Effector CD8-positive, alpha-beta T cell (primary cell): ENCODE measurements around the gene ALG12.

ENCODE experiments used
- DNase-seq: peaks from one replicate; lab custom pipeline; 2025; lab: John Stamatoyannopoulos, UW

Gene ALG12

DNA sequence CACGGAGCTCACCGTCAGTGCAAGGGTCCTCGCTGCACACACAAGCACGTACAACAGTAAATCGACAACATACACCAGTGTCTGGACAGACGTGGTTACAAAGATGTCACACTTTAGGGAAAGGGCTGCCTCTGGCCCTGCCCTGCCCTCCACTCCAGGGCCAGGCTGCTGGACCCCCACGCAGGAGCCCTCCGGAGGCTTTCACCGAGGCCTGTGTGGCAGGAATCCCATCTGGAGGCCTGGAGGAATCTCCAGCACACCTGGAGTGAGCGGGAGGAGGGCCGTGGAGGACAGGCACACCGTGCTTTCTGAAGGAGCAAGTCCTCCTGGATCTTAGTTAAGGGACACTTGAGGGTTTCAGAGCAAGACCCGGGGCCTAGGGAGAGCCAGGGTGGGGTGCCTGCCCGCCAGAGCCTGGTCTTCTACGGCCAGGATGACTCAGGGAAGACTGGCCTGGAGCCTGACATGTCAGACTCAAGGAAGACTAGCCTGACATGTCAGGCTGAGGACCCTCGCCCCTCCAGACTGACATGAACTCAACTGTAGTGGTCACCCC lies 40.2 kb upstream of the ALG12 start:
- no peak for DNase-seq

- no peak for DNase-seq
Observed at GRCh38 chr22:49957826-49958365, 39.7 kb upstream of the ALG12 start.

DNA sequence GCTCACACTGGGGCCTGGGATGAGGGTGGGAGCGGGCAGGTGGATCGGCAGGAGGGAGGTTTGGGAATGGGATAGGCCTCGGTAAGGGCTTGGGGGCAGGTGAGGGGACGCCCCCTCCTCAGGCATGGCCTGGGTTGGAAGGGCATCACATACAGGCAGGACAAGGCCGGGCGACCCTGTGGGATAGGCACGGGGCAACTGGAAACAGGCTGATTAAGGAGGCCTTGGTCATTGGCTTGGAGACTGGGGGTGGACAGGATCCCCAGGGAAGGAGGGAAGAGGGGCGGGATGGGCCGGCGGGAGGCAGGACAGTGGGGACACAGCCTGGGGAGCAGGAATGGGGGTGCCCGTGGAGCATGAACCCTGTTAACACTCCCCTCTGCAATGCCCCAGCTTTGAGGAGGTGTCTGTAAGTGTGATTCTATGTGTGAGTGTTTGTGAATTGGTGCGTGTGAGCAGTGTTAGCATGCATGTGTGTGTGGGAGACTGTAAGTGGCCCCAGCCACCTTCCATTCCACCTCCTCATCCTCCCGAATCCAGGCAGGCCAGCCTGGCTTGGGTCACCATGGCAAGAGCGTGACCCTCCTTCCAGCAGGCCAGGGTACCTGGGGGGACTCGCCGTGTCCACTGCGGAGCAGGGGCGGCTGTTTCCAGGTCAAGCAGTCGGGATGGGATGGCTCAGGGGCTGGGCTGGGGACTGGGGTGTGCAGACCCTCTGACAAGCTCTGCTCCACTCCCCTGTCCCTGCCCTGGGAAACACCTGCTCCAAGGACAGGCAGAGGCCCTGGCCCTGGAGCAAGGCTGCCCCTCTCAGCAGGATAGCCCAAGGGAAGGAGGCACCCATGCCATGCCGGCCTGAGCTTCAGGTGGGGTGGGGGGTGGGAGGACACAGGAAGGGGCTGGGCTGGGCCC lies 38.9 kb upstream of the ALG12 start:
- DNase-seq: no peak

- no peak for DNase-seq
Observed at GRCh38 chr22:49956418-49956770, 38.2 kb upstream of the ALG12 start.

GRCh38 chr22:49955581-49956417 lies 37.6 kb upstream of the ALG12 start:
- no peak for DNase-seq

DNA sequence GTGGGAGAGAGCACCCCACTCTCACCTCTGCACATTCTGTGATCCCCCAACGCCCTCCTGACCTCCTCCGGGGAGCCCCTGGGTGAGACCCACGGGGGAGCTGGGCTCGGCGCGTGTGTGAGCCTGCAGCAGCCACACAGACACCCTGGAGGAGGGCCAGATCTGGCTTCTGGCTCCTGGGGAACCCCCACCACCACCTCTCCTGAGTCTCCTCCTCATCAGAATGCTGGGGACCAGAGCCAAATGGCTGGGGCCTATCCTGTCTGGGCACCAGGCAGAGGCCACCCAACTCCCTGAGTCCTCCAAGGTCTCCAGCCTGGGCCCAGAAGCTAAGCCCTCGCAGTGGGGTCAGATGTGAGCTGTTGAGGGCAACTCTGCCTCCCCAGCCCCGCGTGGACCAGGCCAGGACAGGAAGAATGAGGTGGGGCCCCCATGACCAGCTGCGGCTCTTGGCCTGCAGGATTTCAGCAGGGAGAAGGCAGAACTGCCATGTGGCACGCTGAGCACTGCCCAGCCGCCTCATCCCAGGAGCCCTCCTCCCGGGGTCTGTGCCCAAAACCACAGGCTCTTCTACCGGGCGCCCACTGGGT lies 36.8 kb upstream of the ALG12 start:
- DNase-seq: no peak

DNA sequence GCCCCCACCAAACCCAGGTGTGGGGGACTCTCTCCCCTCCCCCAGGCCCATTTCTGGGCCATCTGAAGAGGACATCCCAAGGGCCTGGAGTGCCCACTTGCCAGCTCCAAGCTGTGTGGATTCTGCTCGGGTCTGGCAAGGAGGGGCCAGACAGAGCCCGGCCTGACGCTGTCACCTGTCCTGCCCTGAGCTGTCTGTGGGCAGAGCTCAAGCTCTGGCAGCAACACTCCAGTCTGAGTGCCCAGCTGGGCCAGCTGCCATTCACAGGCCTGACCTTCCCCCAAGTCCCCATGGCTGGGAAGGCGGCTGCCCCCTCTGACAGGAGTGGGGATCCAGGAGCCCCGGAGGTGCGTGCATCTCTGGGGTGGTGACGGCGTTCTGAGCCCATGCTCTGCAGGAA lies 36.1 kb upstream of the ALG12 start:
- no peak for DNase-seq

DNA sequence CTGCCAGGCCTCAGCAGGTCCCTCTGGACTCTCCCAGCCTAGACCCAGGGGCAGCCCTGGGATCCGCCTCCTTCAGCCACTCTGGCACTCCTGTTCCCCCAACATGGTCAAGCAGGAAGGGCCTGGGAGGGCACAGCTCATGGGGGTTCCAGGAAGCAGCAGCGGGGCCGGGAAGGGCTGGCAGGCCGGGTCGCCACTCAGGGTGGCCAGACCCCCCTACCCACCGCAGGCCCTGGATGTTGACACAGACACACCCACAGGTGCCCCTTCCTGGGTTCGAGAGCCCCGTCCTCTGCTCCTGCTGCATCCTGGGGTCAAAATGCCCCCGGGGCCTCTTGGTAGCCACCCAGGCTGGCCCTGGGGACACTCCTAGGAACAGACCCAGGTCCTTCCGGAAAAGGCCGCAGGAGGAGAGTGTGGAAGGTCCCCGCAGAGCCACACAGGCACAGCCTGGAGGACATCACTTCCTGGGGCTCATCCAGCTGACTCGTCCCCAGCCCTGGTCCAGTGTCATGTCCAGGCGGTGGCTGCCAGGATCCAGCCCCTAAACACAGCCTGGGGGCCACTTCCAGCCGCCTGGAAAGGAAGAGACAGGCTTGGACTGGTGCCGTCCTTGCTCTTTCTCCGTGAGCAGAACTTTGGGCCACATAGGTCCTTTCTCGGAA lies 35.6 kb upstream of the ALG12 start:
- no peak for DNase-seq

GRCh38 chr22:49953027-49953679 lies 34.9 kb upstream of the ALG12 start:
- no peak for DNase-seq

GRCh38 chr22:49951986-49952896 lies 34.0 kb upstream of the ALG12 start:
- DNase-seq: no peak

- DNase-seq: no peak
Observed at GRCh38 chr22:49951678-49951985, 33.4 kb upstream of the ALG12 start.

- no peak for DNase-seq
Observed at GRCh38 chr22:49951000-49951677, 32.9 kb upstream of the ALG12 start.

DNA sequence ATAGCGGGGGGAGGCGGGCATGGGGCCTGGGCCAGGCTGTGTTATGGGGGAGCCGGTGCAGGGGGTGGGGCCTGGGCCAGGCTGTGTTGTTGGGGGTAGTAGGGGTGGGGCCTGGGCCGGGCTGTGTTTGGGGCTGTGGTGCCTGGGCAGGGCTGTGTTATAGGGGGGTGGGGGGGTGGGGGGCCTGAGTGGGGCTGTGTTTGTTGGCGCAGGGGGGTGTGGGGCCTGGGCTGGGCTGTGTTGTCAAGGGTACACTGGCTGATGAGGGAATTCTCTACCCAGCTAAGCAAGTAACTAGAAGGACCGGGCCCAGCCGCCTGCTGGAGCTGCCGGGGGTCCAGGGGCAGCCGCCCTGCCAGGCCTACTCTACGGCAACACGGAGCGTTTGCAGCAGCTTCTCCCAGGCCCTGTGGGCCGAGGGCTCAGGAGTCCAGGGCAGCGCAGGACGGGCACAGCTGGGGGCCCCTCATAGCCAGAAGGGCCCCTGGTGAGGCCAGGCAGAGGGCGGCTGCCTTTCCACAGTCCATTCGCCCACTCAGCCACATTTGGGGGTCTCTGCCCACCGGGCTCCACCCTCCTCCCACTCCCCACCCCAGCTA lies 32.3 kb upstream of the ALG12 start:
- DNase-seq: no peak

DNA sequence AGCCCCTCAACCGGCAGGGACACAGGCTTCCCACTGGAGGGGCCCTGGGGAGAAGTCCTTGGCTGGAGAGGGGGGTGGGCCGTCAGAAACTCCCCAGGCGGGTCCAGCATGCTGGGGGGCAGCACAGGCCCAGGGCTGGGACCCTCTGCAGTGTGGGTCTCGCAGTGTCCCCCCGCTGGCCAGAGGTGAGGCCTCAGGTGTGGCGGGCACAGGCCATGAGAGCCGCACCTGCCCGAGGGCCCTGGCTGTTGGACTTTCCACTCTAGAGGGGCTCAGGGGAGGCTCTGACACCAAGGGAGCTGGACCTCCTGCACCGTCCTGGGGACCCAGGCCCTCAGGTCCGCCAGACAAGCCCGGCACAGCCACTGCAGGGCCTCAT lies 31.7 kb upstream of the ALG12 start:
- DNase-seq: no peak

- no peak for DNase-seq
Observed at GRCh38 chr22:49948958-49949913, 31.0 kb upstream of the ALG12 start.

DNA sequence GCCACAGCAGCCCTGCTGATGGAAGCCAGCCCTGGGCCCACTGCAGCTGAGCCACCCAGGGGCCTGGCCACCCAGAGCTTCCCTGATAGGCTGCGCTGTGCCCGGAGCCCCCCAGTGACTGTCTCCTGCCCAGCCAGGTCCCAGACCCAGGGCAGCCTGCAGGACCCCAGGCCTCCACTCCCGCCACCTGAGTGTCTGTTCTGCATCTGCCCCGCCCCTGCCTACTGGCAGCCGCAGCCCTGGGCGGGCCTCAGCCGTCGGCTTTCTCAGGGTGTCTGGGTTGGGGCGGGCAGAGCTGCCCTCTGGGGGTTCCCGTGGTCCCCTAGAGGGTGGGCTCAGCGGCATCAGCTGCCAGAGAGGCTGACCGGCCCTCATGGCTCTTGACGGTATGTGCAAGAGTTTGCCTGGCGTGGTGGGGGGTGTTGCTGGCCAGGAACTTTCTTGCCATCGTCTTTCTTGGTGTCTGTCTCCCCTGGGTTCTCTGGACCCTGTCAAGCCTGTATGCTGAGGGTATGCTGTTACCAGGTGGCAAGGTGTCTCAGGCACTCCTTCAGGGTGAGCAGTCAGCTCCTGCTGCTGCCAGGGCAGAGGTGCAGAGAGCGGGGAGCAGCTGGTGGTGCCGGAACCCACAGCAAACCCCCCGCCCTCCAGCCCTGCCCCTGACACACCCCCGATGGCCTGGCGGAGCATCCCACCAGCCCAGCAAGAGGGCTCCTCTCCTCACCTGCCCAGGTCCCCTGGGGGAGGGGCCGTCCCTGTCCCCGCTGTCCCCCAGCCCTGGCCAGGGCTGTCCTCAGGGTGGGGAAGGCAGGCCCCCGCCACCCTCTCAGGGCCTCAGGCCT lies 30.1 kb upstream of the ALG12 start:
- no peak for DNase-seq

DNA sequence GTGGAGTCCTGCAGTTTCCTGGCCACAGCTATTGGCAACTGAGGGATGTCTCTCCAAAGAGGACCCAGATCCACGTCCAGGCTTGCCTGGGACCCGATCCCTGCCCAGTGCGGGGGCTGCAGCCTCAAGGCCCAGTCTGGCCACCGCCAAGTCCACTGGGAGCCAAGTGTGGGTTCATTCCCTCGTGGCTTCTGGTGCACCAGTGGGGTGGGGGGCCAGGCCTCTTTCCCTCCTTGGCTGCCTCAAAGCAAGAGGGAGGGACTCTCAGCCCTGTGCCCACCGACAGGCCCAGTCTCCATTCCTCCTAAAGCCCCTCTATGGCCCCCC lies 29.0 kb upstream of the ALG12 start:
- DNase-seq: no peak
